ENCODE results near the gene RHAG.
"Not testable (repeated sequence)": the region's sequence is repeated elsewhere in the genome, so short reads cannot be mapped to it uniquely, and the experiment has no call there.

The RHAG gene

DNA sequence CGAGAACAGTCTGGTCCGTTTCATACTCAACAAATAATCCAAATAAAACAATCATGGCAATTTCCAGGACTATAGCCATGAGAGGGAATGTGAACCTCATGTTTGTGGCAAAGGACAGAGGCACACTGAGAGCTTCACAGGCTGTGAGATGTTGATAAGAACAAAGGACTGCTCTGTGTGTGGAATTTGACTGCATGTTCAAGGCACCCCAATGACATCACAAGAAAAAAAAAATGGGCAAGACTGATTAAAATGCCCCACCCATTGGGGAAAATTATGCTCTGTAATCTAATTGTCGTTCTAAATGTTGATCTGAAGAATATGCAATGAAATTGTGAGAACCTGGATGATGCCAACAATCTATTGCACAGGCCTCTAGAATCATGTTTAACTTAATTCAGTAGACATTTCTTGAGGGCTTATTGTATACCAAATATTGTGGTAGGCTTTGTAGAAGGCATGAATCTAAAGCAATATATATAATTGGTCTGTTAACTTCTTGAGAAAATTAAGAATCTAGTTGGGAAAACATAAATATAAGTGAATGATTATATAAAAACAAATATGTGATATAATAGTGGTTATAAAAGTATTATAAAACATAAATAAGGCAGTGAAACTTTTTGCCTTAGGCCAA is at the start of gene RHAG:
TSS of gene RHAG (minus strand) at position 127 of the 637 bp plus-strand sequence. CDS start at position 100, 27 bp downstream.
- DNase-seq (ENCODE audit: low read depth, low spot score): no peak
- H3K27ac ChIP-seq: no peak within 1 kb of the TSS

DNA sequence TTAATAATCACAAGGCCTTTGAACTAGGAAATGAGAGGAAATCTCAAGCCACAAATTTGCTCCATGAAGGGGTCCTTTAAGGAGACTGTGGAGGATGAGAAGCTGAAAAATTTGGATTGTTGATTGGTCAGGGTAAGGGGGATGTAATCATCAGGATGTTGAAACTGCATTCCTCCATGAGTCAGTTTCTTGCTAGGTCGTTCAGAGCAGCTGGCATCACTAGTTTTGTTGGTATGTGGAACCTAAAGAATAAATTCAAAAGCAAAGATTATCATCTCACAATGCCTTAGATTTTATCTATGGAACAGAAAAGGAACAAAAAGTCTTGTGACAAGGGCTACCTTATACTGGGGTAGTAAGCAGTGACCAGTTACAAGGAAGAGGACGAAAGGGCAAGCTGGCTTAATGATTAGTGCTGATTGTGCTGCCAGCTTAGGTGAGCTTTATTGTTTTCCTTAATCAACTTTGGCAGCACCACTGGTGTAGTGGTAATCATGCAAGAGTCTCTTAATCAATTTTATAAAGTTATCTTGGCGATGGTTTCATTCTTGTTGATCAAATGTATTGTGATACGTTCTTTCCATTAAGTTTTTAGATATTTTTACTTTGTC is 40.1 kb upstream of the RHAG start:
- DNase-seq (ENCODE audit: low read depth, low spot score): peak; percentile 31
- H3K27ac ChIP-seq: no peak overlapping the region

DNA sequence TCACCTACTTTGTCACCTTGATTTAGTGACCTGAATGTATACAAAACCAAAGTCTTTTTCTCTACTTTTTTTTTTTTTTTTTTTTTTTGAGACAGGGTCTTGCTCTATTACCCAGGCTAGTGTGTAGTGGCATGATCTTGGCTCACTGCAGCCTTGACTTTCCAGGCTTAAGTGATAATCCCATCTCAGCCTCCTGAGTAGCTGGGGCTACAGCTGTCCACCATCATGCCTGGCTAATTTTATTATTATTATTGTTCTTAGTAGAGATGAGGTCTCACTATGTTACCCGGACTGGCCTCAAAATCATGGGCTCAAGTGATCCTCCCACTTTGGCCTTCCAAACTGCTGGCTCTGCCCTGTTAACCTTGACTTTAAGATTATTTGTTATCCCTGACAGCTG is 39.2 kb upstream of the RHAG start:
- H3K27ac ChIP-seq: no peak overlapping the region
- DNase-seq (ENCODE audit: low read depth, low spot score): no peak

DNA sequence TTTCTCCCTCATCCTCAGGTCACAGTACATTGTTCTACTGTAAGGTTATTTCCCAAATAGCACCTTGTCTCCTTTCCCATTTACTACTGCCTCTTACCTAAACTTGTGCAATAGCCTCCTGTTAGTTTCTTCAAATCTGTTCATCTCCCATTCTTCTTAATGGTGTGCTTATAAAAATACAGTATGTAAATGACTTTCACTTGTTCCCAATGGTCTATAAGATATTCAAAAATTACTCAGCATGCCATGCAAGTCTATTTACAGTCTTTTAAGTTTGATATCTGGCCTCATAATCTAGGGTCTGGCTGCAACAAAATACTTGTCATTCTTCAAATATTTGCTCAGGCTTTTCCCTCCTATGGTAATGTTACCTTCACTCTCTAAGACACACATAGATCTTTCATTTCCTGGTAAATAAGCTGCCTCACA is 31.5 kb upstream of the RHAG start:
- DNase-seq (ENCODE audit: low read depth, low spot score): no peak
- no peak overlapping the region for H3K27ac ChIP-seq

DNA sequence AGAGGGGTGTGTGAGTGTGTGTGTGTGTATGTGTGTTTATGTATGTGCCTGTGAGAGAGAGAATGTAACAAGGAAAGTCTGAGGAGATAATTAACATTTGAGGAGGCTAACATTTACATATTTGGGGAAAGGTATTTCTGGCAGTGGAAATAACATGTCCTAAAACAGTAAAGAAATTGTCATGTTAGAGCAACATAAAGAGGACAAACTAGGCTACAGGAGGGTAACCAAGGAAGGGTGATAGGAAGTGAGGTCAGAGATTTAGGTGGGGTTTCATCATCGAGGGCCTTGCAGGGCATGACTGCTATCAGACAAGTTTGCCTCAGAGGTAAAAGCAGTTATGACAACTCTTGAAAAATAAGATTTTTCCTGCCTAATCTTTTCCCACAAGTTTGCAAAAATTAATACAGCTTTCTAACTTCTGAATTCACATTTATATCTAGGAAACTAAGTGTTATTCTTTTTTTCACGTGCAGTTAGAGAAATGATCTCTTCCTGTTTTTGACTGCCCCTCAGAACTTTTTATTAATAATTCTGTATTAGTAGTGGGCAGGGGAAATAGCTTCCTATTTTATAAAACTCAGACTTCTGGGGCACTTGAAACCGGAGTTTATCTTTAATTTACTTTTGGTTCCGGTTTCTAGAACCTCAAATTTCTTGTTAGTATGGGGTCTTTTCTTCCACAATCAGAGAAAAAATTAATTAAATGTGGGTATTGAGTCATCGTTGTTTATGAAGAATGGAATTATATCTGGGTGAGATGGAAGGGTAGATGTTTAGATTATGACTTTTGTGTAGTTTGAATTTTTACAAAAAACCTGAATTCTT is 30.5 kb upstream of the RHAG start:
- H3K27ac ChIP-seq: no peak overlapping the region
- no peak for DNase-seq (ENCODE audit: low read depth, low spot score)

DNA sequence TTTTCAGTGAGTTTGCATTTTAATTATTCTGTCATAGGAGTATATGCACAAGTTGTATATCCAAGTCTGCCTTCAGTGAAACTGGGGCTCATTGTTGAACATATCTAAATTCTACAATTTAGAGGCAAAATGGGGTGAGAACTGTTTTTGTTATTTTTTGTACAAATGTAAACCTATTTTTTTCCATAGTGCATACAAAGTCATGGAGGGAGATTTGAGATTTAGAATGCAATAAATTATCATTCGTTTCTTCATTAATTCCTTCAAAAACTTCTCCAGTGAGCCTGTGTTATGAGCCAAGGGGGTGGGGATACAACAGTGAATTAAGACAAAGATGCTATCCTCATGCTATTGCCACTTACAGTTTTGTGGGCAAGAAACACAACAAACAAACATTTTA is 29.8 kb upstream of the RHAG start:
- no peak for DNase-seq (ENCODE audit: low read depth, low spot score)
- H3K27ac ChIP-seq: no peak overlapping the region

DNA sequence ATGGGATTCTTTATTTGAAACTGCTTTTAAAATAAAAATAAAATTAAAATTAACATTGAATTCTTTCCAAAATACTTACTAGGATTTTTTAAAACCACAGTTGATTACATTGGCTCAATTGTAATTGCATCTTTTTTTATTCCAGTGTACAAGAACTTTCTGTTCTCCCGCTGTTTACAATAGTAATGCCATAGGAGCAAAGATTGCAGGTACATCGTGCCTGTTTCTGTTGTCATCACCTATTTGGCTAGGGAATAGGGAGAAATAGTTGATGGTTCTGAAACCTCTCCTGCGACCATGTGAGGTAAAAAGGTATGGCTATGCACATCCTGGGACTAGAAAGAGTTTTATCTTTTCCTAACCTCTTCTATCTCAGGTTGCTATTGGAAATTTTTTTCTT is 28.2 kb upstream of the RHAG start:
- no peak for DNase-seq (ENCODE audit: low read depth, low spot score)

DNA sequence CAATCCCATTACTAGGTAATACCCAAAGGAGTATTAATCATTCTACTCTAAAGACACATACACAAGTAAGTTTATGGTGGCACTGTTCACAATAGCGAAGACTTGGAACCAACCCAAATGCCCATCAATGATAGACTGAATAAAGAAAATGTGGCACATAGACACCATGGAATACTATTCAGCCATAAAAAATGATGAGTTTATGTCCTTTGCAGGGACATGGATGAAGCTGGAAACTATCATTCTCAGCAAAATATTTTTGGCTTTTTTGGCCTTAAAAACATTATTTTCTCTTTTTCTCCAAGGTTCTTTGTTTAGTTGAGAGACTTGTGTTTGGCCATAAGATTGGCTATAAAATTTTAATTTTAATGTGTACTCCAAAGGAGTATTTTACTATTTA is 27.4 kb upstream of the RHAG start:
- H3K27ac ChIP-seq; DNase-seq (ENCODE audit: low read depth, low spot score): not testable (repeated sequence)

More for the DNA sequence above, 28.2 kb upstream of the RHAG start:
- no peak overlapping the region for H3K27ac ChIP-seq

DNA sequence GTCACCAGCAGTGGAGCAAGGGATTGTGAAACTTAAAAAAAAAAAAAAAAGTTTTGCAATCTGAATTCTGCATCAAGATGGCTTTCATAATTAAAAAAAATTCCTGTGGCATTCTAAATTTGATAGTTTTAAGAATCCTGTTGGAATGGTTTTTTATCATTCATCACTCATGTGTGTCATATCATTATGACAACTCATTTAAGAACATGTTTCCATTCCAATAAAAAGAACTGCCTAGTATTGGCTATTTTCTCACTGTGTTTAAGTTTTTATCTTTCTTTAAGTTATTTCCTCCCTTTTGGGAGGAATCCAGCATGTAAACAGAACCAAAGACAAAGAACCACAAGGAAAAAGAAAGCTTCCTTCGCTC is 26.2 kb upstream of the RHAG start:
- DNase-seq (ENCODE audit: low read depth, low spot score): no peak
- H3K27ac ChIP-seq: no peak overlapping the region

DNA sequence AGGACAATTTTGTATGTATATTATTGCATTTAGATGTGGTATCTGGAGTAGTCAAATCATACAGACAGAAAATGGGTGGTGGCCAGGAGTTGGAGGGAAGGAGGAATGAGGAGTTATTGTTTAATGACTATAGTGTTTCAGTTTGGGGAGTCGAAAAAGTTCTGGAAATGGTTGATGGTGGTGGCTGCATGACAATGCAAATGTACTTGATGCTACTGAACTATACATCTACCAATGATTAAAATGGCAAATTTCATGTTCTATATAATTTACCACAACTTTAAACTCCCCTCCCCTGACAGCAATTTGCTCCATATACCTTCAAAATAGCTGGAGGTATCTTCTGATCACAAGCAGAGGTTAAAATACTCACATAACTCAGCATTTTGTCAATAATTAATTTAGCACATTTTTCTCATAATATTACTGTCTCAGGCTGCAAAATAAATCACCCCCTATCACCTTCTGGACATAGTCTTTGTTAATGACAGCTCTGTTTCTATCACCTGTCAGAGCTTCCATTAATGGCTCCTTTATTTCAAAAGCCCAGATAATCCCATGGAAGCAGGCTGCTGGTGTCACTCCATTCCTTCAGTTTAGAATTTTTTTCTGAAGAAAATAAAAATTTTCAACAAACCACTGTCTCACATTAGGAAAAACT is 25.7 kb upstream of the RHAG start:
- H3K27ac ChIP-seq: no peak overlapping the region
- DNase-seq (ENCODE audit: low read depth, low spot score): no peak

DNA sequence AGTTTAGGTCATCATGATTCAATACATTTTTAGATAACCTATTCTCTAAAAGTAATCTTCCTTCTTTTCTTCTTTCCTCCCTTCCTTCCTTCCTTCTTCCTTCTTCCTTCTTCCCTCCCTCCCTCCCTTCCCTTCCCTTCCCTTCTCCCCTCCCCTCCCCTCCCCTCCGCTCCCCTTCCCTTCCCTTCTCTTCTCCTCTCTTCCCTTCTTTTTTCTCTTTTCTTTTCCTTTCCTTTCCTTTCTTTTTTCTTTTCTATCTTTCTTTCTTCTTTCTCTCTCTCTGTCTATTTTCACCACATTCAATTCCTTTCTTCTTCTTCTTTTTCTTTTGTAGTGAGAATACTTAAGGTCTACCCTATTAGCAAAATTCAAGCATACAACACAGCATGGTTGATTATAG is 17.3 kb upstream of the RHAG start:
- DNase-seq (ENCODE audit: low read depth, low spot score): no peak
- no peak overlapping the region for H3K27ac ChIP-seq

DNA sequence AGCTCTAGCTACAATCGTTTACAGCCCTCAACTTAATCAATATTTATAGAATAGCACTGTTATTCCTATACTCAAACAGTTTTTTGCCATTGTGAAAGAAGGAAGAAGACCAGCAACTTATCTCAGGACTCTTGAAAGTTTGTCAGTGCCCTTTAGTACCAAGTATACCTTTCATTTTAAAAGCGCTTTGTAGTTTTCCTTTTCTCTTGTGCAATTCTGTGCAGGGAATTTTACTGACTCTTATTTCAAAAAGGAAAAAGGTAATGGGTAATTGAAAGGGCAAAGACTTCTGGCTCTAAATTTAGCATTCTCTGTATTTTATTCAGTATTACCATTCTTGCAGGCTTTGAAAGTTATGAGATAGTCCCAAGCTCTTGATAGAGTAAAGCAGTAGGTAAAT is 16.8 kb upstream of the RHAG start:
- H3K27ac ChIP-seq: no peak overlapping the region
- DNase-seq (ENCODE audit: low read depth, low spot score): no peak

DNA sequence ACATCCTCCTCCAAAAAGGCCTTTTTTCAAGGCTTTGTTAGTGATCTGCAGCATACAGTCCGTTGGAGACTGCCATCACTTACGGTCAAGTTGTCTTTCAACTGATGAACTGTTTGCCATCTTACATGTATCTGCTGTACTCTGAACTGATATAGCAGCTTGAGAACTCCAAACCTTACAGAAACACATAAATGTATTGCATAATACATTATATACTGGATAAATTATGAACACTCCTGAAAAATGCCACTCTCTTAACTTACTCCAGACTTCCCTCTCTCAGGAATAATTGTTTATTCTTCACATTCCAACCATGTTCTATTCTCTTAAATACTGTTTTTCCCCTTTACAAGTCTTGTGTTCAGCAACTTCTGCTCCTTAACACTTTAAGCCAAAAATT is 14.6 kb upstream of the RHAG start:
- no peak overlapping the region for H3K27ac ChIP-seq
- DNase-seq (ENCODE audit: low read depth, low spot score): no peak

DNA sequence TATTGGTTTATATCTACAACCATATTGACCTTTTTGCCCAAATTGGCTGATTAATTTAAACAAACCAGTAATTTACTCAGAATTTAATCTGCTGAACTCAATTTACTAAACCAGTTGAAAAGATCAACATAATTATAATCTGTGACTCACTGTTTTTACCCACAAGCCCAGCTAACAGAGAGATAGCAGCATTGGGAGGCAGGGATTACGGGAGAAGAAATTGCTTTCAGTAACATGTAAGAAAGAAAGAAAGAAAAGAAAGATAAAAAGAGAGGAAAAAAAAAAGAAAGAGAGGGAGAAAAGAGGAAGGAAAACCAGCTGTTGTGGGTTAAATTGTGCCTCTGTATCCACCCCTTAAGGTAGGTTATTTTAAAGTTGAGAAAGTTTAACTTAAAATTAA is 13.3 kb upstream of the RHAG start:
- DNase-seq (ENCODE audit: low read depth, low spot score): no peak
- H3K27ac ChIP-seq: no peak overlapping the region

DNA sequence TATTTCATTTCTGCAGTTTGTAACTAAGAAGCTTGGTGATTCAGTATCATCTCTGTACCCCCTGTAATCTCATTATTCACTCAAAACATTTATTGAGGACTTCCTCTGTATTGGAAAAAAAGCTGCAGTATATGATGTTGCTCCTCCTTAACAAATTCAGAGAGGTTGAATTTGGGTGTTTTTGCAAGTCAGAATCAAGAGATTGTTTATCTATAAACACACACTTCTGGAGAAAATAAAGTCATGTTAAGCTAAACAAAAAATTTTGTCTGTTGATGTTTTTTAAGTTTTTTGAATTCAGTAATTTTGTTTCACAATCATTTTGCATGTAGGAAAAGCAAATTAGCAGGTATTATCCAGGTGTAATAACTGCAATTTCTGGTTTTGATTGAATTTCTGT is 11.4 kb upstream of the RHAG start:
- no peak overlapping the region for H3K27ac ChIP-seq
- DNase-seq (ENCODE audit: low read depth, low spot score): no peak

DNA sequence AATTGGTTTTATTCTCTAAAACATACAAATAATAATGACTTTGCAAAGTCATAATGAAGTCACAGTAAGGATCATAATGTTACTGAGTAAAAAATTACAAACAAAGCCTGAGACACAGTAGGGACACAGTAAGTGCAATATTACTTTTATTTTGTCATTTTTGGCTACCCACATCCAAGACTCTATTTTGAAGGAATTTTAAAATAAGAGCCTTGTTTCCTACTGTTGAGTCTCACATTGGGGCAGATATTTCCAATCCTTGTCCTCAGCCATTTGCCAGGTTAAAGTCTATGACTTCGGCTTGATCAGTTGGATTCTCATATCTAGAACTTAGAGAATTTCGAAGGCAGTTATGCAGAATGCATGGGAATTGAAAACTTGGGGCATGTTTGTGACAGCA is 10.8 kb upstream of the RHAG start:
- H3K27ac ChIP-seq: no peak overlapping the region
- no peak for DNase-seq (ENCODE audit: low read depth, low spot score)

DNA sequence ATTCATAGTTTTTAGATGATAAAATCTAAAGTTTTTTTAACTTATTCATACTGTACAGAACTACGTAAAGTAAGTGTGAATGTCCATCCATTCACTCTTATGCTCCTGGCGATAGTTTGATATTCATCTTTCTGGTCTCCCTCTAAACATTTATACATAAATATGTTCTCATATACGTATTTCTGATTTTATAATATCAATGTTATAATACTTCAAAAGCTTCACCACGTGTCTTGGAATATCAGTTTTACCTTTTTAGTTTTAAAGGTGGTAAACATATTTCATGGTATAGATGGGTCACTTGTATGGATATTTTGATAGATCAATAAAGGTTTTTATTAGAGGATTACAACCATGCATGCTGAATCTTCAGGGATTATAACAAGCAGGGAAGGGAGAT is 10.3 kb upstream of the RHAG start:
- H3K27ac ChIP-seq: no peak overlapping the region
- no peak for DNase-seq (ENCODE audit: low read depth, low spot score)

DNA sequence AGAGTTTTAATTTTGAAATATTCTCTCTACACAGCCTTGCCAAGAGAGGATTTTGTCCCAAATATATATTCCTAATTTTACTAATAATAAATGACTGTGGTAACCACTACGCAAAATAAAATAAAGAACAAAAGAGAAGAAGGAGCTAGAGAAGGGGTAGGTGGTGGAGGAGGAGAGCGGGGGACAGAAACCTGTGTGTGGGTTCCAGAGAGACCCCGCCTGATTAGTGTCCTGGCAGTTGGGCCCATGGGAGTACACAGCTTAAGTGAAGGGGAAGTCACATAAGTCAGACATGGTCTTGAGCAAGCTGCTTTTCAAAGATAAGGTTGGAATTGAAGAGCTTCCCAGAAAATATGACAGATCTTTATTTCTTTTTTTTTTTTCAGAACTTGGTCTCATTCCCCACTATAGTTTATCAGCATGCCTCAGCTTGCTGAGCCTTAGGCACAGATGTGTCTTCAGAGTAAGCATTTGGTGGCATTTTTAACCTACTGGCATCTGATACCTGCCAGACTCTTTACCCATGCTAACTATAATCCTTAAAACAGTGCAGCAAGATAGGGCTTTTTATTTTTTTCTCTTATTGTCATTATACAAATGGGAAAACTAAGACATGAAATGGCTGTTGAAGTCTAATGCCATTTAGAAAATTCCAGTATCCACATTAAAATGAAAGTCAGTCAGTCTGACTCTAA is 9.6 kb upstream of the RHAG start:
- DNase-seq (ENCODE audit: low read depth, low spot score): no peak
- no peak overlapping the region for H3K27ac ChIP-seq

DNA sequence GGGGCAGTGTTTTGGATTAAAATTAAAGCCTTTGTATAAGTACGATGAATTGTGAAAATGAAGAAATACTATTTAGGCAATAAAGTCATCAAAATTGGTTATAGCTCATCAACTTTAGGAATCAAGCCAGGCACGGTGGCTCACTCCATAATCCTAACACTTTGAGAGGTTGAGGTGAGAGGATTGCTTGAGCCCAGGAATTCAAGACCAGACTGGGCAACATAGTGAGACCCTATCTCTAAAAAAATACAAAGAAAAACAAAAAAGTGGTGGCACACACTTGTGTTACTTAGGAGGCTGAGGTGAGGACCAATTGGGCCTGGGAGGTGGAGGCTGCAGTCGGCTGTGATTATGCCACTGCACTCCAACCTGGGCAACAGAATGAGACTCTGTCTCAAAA is 8.5 kb upstream of the RHAG start:
- no peak overlapping the region for H3K27ac ChIP-seq
- DNase-seq (ENCODE audit: low read depth, low spot score): no peak

DNA sequence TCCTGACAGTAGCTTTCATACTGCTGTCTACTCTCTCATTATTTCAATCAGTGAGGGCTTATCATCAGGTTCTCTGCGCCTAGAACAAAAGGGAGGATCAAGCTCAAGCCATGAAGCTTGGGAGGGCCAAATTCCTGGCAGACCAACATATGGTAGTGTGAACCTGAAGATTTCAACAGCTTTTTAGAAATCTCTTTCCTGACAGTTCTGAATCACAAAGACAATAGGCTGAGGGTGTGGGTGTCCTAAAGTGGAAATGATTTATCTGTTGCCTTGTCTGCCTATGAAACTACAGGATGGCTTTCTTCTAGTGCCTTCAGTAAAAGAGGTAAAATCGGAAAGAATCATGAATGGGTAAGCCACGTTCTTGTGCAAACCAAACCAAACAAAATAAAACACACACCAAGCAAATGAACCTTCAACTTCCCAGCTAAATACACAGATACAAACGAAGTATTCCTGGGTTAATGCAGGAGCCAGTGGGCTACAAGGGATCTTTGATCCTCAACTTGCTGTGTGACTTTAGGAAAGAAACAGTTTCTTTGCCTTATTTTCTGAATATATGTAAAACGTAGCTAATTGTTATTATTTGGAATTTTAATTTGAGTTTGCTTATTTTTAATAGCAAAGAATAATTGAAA is 2.7 kb upstream of the RHAG start:
- no peak for DNase-seq (ENCODE audit: low read depth, low spot score)
- no peak overlapping the region for H3K27ac ChIP-seq
